Endothelial cell (in vitro differentiated cells): Measurements from ENCODE around the gene STX5. TPM values are rescaled to one million over a fixed set of nuclear protein-coding genes. Genes with fewer than 3 reads are reported as not detected.

ENCODE experiments used
- DNase-seq: peaks from one replicate; pipeline ENCODE4 v3.0.0; 2021; ENCODE audit warnings: low spot score
- H3K27ac Mint-ChIP-seq: one replicate; pipeline ENCODE4 v1.8.0; 2021; ENCODE audit warnings: mixed read lengths, inconsistent platforms; ENCODE audit not compliant: unreplicated experiment
- H3K27me3 Mint-ChIP-seq: one replicate; pipeline ENCODE4 v1.8.0; 2021; ENCODE audit warnings: mild to moderate bottlenecking, moderate library complexity, mixed read lengths, inconsistent platforms; ENCODE audit not compliant: unreplicated experiment
- H3K36me3 Mint-ChIP-seq: one replicate; pipeline ENCODE4 v1.8.0; 2021; ENCODE audit warnings: mild to moderate bottlenecking, low read depth, mixed read lengths, inconsistent platforms; ENCODE audit not compliant: unreplicated experiment
- H3K4me1 Mint-ChIP-seq: one replicate; pipeline ENCODE4 v1.8.0; 2021; ENCODE audit warnings: mild to moderate bottlenecking, mixed read lengths, inconsistent platforms; ENCODE audit not compliant: unreplicated experiment
- H3K4me3 Mint-ChIP-seq: one replicate; pipeline ENCODE4 v1.8.0; 2021; ENCODE audit warnings: mild to moderate bottlenecking, mixed read lengths, inconsistent platforms; ENCODE audit not compliant: unreplicated experiment
- H3K9me3 Mint-ChIP-seq: one replicate; pipeline ENCODE4 v1.8.0; 2021; ENCODE audit warnings: mixed read lengths, inconsistent platforms; ENCODE audit not compliant: unreplicated experiment
- total RNA-seq: library from RNA; stranded (reverse); fragmentation: NEBNext Ultra II Directional; extraction: Animal tissue kit (Norgen Biotek cat#: 25700); gene quantifications from one replicate; pipeline ENCODE4 v1.2.1, GENCODE V29; 2021; ENCODE audit not compliant: unreplicated experiment
- TF ChIP-seq, protein P1 (sequence below): fragments of 200-600 bp; sonication (generic); IDR thresholded peaks from one replicate; pipeline ENCODE4 v1.5.0; 2021; ENCODE audit warnings: antibody characterized with exemption; ENCODE audit not compliant: unreplicated experiment

Gene STX5
- total RNA-seq, 1 donor from 2014 or later, result 37.9 TPM

DNA sequence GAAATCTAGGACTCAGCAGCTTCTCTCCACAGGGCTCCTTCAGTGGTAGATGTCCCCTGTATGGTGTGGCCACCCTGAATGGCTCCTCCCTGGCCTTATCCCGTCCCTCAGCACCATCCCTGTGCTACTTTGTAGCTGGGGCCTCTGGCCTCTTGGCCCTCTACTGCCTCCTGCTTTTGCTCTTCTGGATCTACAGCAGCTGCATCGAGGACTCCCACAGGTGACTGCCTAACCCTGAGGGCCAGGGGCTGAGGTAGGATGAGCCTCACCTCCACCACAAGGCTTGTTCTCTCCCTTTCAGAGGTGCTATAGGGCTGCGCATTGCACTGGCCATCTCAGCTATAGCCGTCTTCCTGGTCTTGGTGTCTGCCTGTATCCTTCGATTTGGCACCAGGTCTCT, 42.9 kb downstream of the STX5 start:
- DNase-seq, result no peak
- TF ChIP-seq, protein P1, sequence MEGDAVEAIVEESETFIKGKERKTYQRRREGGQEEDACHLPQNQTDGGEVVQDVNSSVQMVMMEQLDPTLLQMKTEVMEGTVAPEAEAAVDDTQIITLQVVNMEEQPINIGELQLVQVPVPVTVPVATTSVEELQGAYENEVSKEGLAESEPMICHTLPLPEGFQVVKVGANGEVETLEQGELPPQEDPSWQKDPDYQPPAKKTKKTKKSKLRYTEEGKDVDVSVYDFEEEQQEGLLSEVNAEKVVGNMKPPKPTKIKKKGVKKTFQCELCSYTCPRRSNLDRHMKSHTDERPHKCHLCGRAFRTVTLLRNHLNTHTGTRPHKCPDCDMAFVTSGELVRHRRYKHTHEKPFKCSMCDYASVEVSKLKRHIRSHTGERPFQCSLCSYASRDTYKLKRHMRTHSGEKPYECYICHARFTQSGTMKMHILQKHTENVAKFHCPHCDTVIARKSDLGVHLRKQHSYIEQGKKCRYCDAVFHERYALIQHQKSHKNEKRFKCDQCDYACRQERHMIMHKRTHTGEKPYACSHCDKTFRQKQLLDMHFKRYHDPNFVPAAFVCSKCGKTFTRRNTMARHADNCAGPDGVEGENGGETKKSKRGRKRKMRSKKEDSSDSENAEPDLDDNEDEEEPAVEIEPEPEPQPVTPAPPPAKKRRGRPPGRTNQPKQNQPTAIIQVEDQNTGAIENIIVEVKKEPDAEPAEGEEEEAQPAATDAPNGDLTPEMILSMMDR, result no peak
- H3K4me1 Mint-ChIP-seq, result peaks cover 24% of the 10 kb centered on the region
- no peak overlapping the region for H3K27ac Mint-ChIP-seq
- peaks cover 21% of the 10 kb centered on the region for H3K36me3 Mint-ChIP-seq
- H3K9me3 Mint-ChIP-seq, result no peaks in the 10 kb centered on the region
- peak overlapping the region; percentile 71 for H3K4me3 Mint-ChIP-seq
- peaks cover 12% of the 10 kb centered on the region for H3K27me3 Mint-ChIP-seq

DNA sequence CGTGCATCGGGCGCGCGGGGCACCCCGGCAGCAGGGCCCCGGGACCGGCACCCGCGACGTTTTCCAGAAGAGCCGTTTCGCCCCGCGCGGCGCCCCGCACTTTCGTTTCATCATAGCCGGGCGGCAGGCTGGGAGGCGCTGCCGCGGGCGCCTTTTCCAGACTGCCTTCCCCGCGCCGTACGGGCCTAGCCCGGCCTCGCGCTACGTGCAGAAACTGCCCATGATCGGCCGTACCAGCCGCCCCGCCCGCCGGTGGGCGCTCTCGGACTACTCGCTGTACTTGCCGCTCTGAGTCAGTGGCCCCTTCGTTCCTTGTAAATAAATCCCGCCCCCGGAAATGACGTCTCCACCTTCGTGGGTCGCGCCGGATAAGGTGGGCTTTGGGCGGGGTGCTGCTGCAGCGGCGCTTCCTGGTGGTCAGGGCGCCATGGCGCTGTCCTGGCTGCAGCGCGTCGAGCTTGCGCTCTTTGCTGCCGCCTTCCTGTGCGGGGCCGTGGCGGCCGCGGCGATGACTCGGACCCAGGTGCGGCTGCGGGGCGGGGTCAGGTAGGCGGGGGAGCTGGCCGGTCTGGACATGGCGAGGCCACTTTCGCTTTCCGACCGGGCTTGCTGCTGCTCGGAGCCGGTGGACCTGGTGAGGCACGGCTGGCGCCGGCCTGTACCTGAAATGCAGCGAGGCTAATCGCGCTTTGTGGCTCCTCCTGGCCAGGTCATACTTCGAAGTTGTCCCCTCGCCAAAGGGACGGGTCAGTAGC, 44.7 kb downstream of the STX5 start, which contains the start of gene TMEM179B:
Gene TMEM179B, plus strand, starts transcription at position 398 of the 755 bp plus-strand sequence. Its CDS starts 30 bp downstream, at position 428.
- TF ChIP-seq, protein P1, result peak; percentile 9
- Mint-ChIP-seq H3K4me3 (peak within 1 kb of the TSS; percentile 93), H3K9me3 (no peaks in the 10 kb centered on the region), H3K4me1 (peaks cover 20% of the 10 kb centered on the region), H3K27ac (peak within 1 kb of the TSS; percentile 89), H3K27me3 (peaks cover 8% of the 10 kb centered on the region), H3K36me3 (peaks cover 24% of the 10 kb centered on the region)
- DNase-seq, result peak; percentile 91

DNA sequence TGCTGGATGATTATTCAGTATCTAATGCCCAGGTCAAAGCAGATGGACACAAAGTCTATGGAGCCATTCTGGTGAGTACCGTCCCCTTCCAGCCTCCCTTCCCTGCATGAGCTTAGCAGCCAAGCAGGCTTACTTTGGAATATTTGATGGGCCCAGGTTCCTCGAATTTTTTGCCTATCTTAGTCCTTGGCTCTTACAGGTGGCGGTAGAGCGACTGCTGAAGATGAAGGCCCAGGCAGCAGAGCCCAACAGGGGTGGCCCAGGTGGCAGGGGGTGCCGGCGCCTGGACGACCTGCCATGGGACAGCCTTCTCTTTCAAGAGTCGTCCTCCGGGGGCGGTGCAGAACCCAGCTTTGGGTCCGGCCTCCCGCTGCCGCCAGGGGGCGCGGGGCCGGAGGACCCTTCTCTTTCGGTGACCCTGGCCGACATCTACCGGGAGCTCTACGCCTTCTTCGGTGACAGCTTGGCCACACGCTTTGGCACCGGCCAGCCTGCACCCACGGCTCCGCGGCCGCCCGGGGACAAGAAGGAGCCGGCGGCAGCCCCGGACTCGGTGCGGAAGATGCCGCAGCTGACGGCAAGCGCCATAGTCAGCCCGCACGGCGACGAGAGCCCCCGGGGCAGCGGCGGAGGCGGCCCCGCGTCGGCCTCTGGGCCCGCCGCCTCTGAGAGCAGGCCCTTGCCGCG, 45.4 kb downstream of the STX5 start:
- Mint-ChIP-seq H3K9me3 (no peaks in the 10 kb centered on the region), H3K4me1 (peaks cover 16% of the 10 kb centered on the region), H3K27me3 (peaks cover 5% of the 10 kb centered on the region), H3K36me3 (peaks cover 24% of the 10 kb centered on the region), H3K27ac (peak overlapping the region; percentile 24), H3K4me3 (peak overlapping the region; percentile 83)
- TF ChIP-seq, protein P1, result peak; percentile 99
- peak; percentile 95 for DNase-seq

DNA sequence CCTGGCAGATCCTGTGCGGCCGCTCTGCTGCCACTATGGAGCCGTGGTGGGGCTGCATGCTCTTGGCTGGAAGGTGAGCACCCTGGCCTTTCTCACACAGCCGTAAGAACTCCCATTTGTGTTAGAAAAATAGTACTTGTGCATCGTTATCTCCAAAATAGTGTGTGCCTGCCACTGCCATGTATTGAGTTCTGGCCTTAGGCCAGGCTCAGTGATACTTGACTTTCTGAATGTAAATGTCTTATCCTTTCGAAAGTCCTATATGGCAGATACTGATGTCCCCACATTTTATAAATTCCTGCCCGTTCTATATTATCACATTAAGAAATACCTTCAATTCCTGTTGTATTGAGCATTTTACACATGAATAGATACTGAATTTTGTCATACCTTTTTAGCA, 49.1 kb downstream of the STX5 start:
- DNase-seq, result no peak
- H3K9me3 Mint-ChIP-seq, result no peaks in the 10 kb centered on the region
- peaks cover 4% of the 10 kb centered on the region for H3K4me1 Mint-ChIP-seq
- TF ChIP-seq, protein P1, result no peak
- H3K36me3 Mint-ChIP-seq, result peaks cover 8% of the 10 kb centered on the region
- peak overlapping the region; percentile 31 for H3K27ac Mint-ChIP-seq
- H3K27me3 Mint-ChIP-seq, result peaks cover 3% of the 10 kb centered on the region
- peak overlapping the region; percentile 68 for H3K4me3 Mint-ChIP-seq

DNA sequence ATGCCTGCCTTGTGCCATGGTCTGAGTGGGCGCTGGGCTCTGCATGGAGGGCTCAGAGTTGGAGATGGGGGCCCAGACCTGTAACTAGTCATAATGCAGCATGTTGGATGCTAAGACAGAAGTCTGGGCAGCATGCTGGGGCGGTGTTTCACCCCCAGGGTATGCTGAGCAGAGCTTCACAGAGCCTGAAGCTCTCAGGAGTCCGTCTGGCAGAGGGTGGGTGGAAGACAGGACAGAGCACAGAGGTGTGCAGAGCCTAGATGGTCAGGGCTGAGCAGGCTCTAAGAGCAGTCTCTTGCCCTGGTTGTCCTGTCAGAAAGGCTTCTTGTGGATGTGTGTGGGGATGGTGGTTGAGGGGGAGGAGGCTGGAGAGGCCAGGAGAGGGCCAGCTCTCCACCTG, 53.4 kb downstream of the STX5 start:
- DNase-seq, result no peak
- no peak overlapping the region for H3K27ac Mint-ChIP-seq
- H3K27me3 Mint-ChIP-seq, result peaks cover 3% of the 10 kb centered on the region
- H3K9me3 Mint-ChIP-seq, result no peaks in the 10 kb centered on the region
- TF ChIP-seq, protein P1, result no peak
- peaks cover 26% of the 10 kb centered on the region for H3K36me3 Mint-ChIP-seq
- no peaks in the 10 kb centered on the region for H3K4me1 Mint-ChIP-seq
- H3K4me3 Mint-ChIP-seq, result peak overlapping the region; percentile 21
